K562 (cell line): Measurements from ENCODE around the gene LCLAT1. TPM values are rescaled to one million over a fixed set of nuclear protein-coding genes. Genes with fewer than 3 reads are reported as not detected.
A peak's percentile ranks its signal among the peaks of the same experiment; 100 is the strongest.

ENCODE experiments used
- ARID1B ChIP-seq: fragments of 450-650 bp; IDR thresholded peaks from 2 replicates; pipeline ENCODE4 v1.6.1; 2016; ENCODE audit warnings: antibody characterized with exemption, mild to moderate bottlenecking, inconsistent platforms
- EZH2 ChIP-seq: IDR thresholded peaks from 2 replicates; pipeline ENCODE4 v1.6.1; 2012; ENCODE audit warnings: low read depth, mild to moderate bottlenecking, inconsistent platforms, low read length, borderline replicate concordance
- FOSL1 ChIP-seq: fragments of 200-800 bp; sonication (Bioruptor generic); conservative IDR thresholded peaks from 2 replicates; pipeline ENCODE4 v1.6.1; 2016; ENCODE audit warnings: missing genetic modification characterization, missing compliant biosample characterization
- ILF3 ChIP-seq: fragments of 450-650 bp; IDR thresholded peaks from 2 replicates; pipeline ENCODE4 v1.6.1; 2018; ENCODE audit warnings: antibody characterized with exemption, mild to moderate bottlenecking, moderate library complexity, borderline replicate concordance
- MAFF ChIP-seq: IDR thresholded peaks from 2 replicates; pipeline ENCODE4 v1.6.1; 2012; ENCODE audit warnings: low read length, improper control_type of control experiment
- MAZ ChIP-seq, 2 experiments: fragments of 450-650 bp in 1 of 2; sonication (generic) in 1 of 2; formaldehyde crosslinking; IDR thresholded peaks in 1 of 2; conservative IDR thresholded peaks in 1 of 2; 2 replicates each; pipeline versions ENCODE4 v1.4.0 to v1.5.0; 2020; ENCODE audit warnings: mild to moderate bottlenecking in 1 of 2, missing genetic modification reagents in 1 of 2
- NFRKB ChIP-seq: fragments of 450-650 bp; IDR thresholded peaks from 2 replicates; pipeline ENCODE4 v1.6.1; 2016; ENCODE audit warnings: low read depth
- PCBP2 ChIP-seq: fragments of 200-400 bp; formaldehyde crosslinking; IDR thresholded peaks from 2 replicates; pipeline ENCODE4 v1.6.1; 2018; ENCODE audit warnings: low read length, low read depth, mild to moderate bottlenecking, moderate library complexity; ENCODE audit not compliant: poor library complexity, severe bottlenecking
- POLR2H ChIP-seq: IDR thresholded peaks from 2 replicates; pipeline ENCODE4 v1.6.1; 2016; ENCODE audit warnings: missing genetic modification characterization, low read depth, mild to moderate bottlenecking, control low read depth, missing compliant biosample characterization, moderate library complexity
- SPI1 ChIP-seq: IDR thresholded peaks from 2 replicates; pipeline ENCODE4 v1.6.1; 2011; ENCODE audit warnings: low read depth, low read length, control low read depth, borderline replicate concordance
- TAL1 ChIP-seq: fragments of 450-650 bp; IDR thresholded peaks from 2 replicates; pipeline ENCODE4 v1.6.1; 2016; ENCODE audit warnings: mild to moderate bottlenecking
- TEAD4 ChIP-seq, 2 experiments: sonication (generic) in 1 of 2; formaldehyde crosslinking in 1 of 2; IDR thresholded peaks; 2 replicates each; pipeline versions ENCODE4 v1.6.1 to v1.8.0; 2012 to 2022; ENCODE audit warnings: borderline replicate concordance in 1 of 2, inconsistent platforms in 1 of 2, low read length in 1 of 2, mild to moderate bottlenecking in 1 of 2, missing genetic modification reagents in 1 of 2
- TRIM24 ChIP-seq, 2 experiments: fragments of 450-650 bp; IDR thresholded peaks; 2 replicates each; pipeline ENCODE4 v1.6.1; 2016
- ZFP1 ChIP-seq: fragments of 450-650 bp; formaldehyde crosslinking; IDR thresholded peaks from 2 replicates; pipeline ENCODE4 v1.4.0; 2020; ENCODE audit warnings: mild to moderate bottlenecking, mixed read lengths
- ZNF143 ChIP-seq: sonication (generic); formaldehyde crosslinking; IDR thresholded peaks from 2 replicates; pipeline ENCODE4 v1.9.0; 2022; ENCODE audit warnings: mild to moderate bottlenecking, missing genetic modification reagents
- ZNF197 ChIP-seq: fragments of 200-800 bp; sonication (Bioruptor generic); IDR thresholded peaks from 2 replicates; pipeline ENCODE4 v1.6.1; 2016; ENCODE audit warnings: low read depth, missing genetic modification characterization, missing compliant biosample characterization
- polyA plus RNA-seq, 8 experiments: library from polyadenylated mRNA; depleted of rRNA in 4 of 8; stranded (reverse) in 5 of 8; unstranded in 3 of 8; fragments of >200 nt; fragmentation: Nextera tagmentation in 2 of 8; fragmentation: Illumina TruSeq in 1 of 8; extraction: Ambion mirVana in 2 of 8; extraction: Trizol in 1 of 8; gene quantifications; 2 replicates each; pipeline versions ENCODE4 v1.2.1 to v1.2.3, GENCODE V29; 2011 to 2014; ENCODE audit warnings: inconsistent platforms in 1 of 8, missing spikeins in 1 of 8
- total RNA-seq, 7 experiments: library from RNA; depleted of rRNA in 6 of 7; stranded (reverse); fragments of >200 nt in 6 of 7; fragmentation: Illumina TruSeq in 2 of 7; extraction: Trizol in 2 of 7; gene quantifications; 2 replicates each; pipeline versions ENCODE4 v1.2.1 to v1.2.3, GENCODE V29; 2011 to 2021; ENCODE audit warnings: low replicate concordance in 1 of 7
- TF ChIP-seq, protein P1 (sequence below): conservative IDR thresholded peaks from 2 replicates; pipeline ENCODE4 v1.6.1; 2011; ENCODE audit warnings: low read depth, mild to moderate bottlenecking, low read length; ENCODE audit not compliant: control insufficient read depth
- TF ChIP-seq, protein P2 (sequence below), 2 experiments: fragments of 450-650 bp; formaldehyde crosslinking in 1 of 2; IDR thresholded peaks; 2 replicates each; pipeline versions ENCODE4 v1.4.0 to v1.6.1; 2014 to 2020; ENCODE audit warnings: mild to moderate bottlenecking in 2 of 2, borderline replicate concordance in 1 of 2, low read depth in 1 of 2

LCLAT1 gene
- total and polyA plus RNA-seq, 9 of the 15 experiments (the other 6 are each of a cell fraction or from before 2014, with no cell fraction given) = 8.9 to 63.3 (median 25.4) TPM

DNA sequence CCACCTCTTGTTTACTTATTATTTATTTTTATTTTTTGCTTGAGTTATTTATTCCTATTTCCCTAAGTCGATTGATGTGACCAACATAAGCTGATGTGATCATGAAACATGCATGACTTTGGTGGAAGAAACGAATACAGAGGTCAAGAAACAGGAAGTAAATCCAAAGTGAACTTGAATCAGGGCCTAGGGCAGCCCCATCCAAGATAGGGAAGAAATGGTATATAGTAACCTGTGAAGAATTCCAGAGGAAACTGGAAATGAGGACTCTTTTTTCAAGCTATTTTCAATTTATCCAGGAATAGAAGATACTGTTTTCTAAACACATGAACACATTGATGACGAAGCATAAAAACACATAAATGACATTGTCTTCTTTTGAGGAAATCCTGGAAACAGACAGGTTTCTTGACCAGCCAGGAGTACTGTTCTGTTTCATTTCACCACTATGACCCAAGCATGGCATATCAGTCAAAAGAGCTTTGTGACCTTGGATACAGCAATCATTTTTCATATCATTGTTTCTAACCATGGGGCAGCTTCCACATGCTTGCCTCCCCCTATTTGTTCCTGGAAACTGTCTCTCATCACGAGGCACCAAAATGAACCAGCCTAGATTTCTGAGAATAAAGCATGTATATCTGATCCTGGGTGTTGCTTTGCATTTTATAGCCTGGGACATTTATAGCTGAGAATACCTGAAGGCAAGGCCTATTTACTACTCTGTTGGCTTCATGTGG lies 9.1 kb upstream of the LCLAT1 start (continued):
- TF ChIP-seq, protein P1, sequence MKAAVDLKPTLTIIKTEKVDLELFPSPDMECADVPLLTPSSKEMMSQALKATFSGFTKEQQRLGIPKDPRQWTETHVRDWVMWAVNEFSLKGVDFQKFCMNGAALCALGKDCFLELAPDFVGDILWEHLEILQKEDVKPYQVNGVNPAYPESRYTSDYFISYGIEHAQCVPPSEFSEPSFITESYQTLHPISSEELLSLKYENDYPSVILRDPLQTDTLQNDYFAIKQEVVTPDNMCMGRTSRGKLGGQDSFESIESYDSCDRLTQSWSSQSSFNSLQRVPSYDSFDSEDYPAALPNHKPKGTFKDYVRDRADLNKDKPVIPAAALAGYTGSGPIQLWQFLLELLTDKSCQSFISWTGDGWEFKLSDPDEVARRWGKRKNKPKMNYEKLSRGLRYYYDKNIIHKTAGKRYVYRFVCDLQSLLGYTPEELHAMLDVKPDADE = no peak
- TF ChIP-seq ILF3 = no peak
- no peak for TF ChIP-seq ZNF143
- 0 out of 2 replicates have a peak, but pooled peaks have one; percentile 26 for TF ChIP-seq MAFF
- TF ChIP-seq FOSL1 (tag) = no peak
- TF ChIP-seq TRIM24 (IDR thresholded peaks at IDR 0.05) = no peak
- no peak for TF ChIP-seq SPI1
- peak; percentile 67 for TF ChIP-seq ARID1B
- TF ChIP-seq TAL1 = peak; percentile 28; the same call in 1 of the 2 replicates
- peak; percentile 49; the same call in 1 of the 2 replicates for TF ChIP-seq TEAD4 (IDR thresholded peaks at IDR 0.05; ENCODE audit: low read length)
- TF ChIP-seq TEAD4 (CRISPR knock-in tag; IDR thresholded peaks at IDR 0.05; ENCODE audit: borderline replicate concordance) = no peak
- no peak for TF ChIP-seq ZFP1 (CRISPR knock-in tag)
- no peak for TF ChIP-seq POLR2H
- TF ChIP-seq, protein P2, sequence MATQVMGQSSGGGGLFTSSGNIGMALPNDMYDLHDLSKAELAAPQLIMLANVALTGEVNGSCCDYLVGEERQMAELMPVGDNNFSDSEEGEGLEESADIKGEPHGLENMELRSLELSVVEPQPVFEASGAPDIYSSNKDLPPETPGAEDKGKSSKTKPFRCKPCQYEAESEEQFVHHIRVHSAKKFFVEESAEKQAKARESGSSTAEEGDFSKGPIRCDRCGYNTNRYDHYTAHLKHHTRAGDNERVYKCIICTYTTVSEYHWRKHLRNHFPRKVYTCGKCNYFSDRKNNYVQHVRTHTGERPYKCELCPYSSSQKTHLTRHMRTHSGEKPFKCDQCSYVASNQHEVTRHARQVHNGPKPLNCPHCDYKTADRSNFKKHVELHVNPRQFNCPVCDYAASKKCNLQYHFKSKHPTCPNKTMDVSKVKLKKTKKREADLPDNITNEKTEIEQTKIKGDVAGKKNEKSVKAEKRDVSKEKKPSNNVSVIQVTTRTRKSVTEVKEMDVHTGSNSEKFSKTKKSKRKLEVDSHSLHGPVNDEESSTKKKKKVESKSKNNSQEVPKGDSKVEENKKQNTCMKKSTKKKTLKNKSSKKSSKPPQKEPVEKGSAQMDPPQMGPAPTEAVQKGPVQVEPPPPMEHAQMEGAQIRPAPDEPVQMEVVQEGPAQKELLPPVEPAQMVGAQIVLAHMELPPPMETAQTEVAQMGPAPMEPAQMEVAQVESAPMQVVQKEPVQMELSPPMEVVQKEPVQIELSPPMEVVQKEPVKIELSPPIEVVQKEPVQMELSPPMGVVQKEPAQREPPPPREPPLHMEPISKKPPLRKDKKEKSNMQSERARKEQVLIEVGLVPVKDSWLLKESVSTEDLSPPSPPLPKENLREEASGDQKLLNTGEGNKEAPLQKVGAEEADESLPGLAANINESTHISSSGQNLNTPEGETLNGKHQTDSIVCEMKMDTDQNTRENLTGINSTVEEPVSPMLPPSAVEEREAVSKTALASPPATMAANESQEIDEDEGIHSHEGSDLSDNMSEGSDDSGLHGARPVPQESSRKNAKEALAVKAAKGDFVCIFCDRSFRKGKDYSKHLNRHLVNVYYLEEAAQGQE (IDR thresholded peaks at IDR 0.05; ENCODE audit: borderline replicate concordance) = 0 out of 2 replicates have a peak, but pooled peaks have one; percentile 3
- TF ChIP-seq, protein P2 (CRISPR knock-in tag; IDR thresholded peaks at IDR 0.05; ENCODE audit: low read depth) = no peak
- TF ChIP-seq EZH2 = no peak
- TF ChIP-seq NFRKB = no peak
- no peak for TF ChIP-seq PCBP2
- TF ChIP-seq ZNF197 = no peak; the same call in 1 of the 2 replicates
- 0 out of 4 replicates have a peak, but pooled peaks of 1 of the 2 experiments have one; percentile 29 for TF ChIP-seq MAZ (CRISPR knock-in tag; conservative IDR thresholded peaks at IDR 0.05 in 1 of 2, IDR thresholded peaks at IDR 0.05 in 1 of 2)
